HG03159 (cell line): Measurements from ENCODE around the gene HCAR2.
"Not testable (repeated sequence)": the region's sequence is repeated elsewhere in the genome, so short reads cannot be mapped to it uniquely, and the experiment has no call there.

Experiments used
- ATAC-seq: cut with Tn5 transposase; IDR thresholded peaks from one replicate; pipeline ENCODE4 v1.9.1; 2021; ENCODE audit warnings: mild to moderate bottlenecking, moderate library complexity; ENCODE audit not compliant: unreplicated experiment

HCAR2 gene

GRCh38 chr12:122721057-122721545, 17.9 kb upstream of the HCAR2 start:
- no peak for ATAC-seq

GRCh38 chr12:122716658-122717057, 13.5 kb upstream of the HCAR2 start, which contains the start of gene HCAR3:
Gene HCAR3 (minus strand): TSS chr12:122716811. CDS start chr12:122716737, 74 bp downstream.
- not testable (repeated sequence) for ATAC-seq

- not testable (repeated sequence) for ATAC-seq
Observed at GRCh38 chr12:122715211-122715610, 12.1 kb upstream of the HCAR2 start.

- ATAC-seq: not testable (repeated sequence)
Observed at GRCh38 chr12:122713491-122714188, 10.5 kb upstream of the HCAR2 start.

- not testable (repeated sequence) for ATAC-seq
Observed at GRCh38 chr12:122711266-122711665, 8.1 kb upstream of the HCAR2 start.

- not testable (repeated sequence) for ATAC-seq
Observed at GRCh38 chr12:122710341-122710740, 7.2 kb upstream of the HCAR2 start.

GRCh38 chr12:122709287-122709686, 6.1 kb upstream of the HCAR2 start:
- not testable (repeated sequence) for ATAC-seq

- ATAC-seq: not testable (repeated sequence)
Observed at GRCh38 chr12:122703841-122704240, 684 bp upstream of the HCAR2 start.

GRCh38 chr12:122701481-122701880, 1.7 kb downstream of the HCAR2 start:
- ATAC-seq: not testable (repeated sequence)

- not testable (repeated sequence) for ATAC-seq
Observed at GRCh38 chr12:122700038-122700710, 3.0 kb downstream of the HCAR2 start.

GRCh38 chr12:122696922-122697321, 6.2 kb downstream of the HCAR2 start:
- not testable (repeated sequence) for ATAC-seq

- ATAC-seq: no peak
Observed at GRCh38 chr12:122691566-122691965, 11.6 kb downstream of the HCAR2 start.

GRCh38 chr12:122688291-122688690, 14.9 kb downstream of the HCAR2 start:
- ATAC-seq: no peak

GRCh38 chr12:122687086-122687485, 16.1 kb downstream of the HCAR2 start:
- no peak for ATAC-seq

GRCh38 chr12:122686538-122686937, 16.6 kb downstream of the HCAR2 start:
- ATAC-seq: no peak

GRCh38 chr12:122684297-122684813, 18.8 kb downstream of the HCAR2 start:
- ATAC-seq: no peak

GRCh38 chr12:122681814-122682213, 21.3 kb downstream of the HCAR2 start:
- ATAC-seq: no peak

GRCh38 chr12:122680989-122681388, 22.2 kb downstream of the HCAR2 start:
- not testable (repeated sequence) for ATAC-seq

GRCh38 chr12:122676781-122677180, 26.4 kb downstream of the HCAR2 start:
- ATAC-seq: not testable (repeated sequence)

GRCh38 chr12:122676015-122676414, 27.1 kb downstream of the HCAR2 start:
- not testable (repeated sequence) for ATAC-seq

- no peak for ATAC-seq
Observed at GRCh38 chr12:122672515-122672914, 30.6 kb downstream of the HCAR2 start.
